ENCODE data around the gene FBLN1. TPM values are rescaled to one million over a fixed set of nuclear protein-coding genes. Genes with fewer than 3 reads are reported as not detected.

FBLN1 gene
- total and polyA plus RNA-seq, 2 of the 13 experiments (the other 11 are each of a cell fraction or from before 2014, with no cell fraction given), result 37.3 to 103 TPM

DNA sequence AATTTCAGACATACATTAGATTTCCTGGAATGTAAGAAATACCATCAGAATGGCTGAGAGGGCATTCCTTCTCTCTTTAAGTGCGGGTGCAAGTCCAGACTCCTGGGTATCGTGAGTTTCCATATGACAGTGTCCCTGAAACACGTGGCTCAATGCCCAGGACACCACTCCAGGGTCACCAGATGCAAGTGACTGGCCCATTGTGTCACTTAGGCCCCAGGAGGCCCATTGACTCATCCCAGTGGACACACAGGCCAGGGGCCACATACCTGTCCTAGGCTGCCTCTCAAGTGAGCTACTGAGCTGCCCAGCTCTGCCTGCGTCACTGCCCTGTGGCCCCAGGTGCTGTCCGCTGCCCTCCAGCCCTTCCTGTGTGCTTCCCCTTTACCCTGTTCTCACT, 18.5 kb downstream of the FBLN1 start (continued):
- TF ChIP-seq SAP130 (CRISPR knock-in tag; IDR thresholded peaks at IDR 0.05; ENCODE audit: low read depth), result 0 out of 2 replicates have a peak, but pooled peaks have one; percentile 11

DNA sequence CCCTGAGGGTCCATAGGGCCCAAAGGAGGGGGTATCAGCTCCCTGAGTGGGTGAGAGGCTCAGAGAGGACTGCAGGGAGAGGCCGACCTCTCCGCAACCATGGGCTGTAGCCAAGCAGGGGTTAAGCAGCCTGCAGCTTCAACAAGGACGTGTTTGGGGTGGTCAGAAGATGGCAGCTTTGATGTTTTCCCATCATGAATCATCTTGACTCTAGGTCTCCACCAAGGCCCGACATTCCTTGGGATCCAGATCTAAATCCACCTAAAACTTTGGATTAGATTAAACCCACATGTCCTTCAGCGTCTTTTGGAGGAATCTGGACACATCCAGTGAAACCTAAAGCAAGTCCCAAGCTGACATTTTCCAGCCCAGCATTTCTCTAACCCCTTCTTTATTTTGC, 19.8 kb downstream of the FBLN1 start:
- Histone ChIP-seq H3K27ac (ENCODE audit: extremely low read length, insufficient read depth, low read length) (no peak overlapping the region), H3K4me1 (ENCODE audit: insufficient read depth, low read length) (no peaks in the 10 kb centered on the region), H3K36me3 (replicated peaks in 1 of 2; ENCODE audit: control insufficient read depth in 1 of 2, insufficient read depth in 2 of 2, low read length in 2 of 2) (peaks cover 29 to 56% of the 10 kb centered on the region in 2 experiments; a peak in 4 of 5 replicates), H3K9me3 (ENCODE audit: low read length) (no peaks in the 10 kb centered on the region), H3K4me3 (replicated peaks in 1 of 3; ENCODE audit: insufficient read depth in 1 of 3, low read depth in 2 of 3, low read length in 3 of 3) (no peak overlapping the region), H3K4me2 (ENCODE audit: low read depth, low read length) (no peak overlapping the region), H3K9ac (ENCODE audit: insufficient read depth, low read depth, low read length) (no peak overlapping the region), H3K27me3 (ENCODE audit: control insufficient read depth in 1 of 2, insufficient read depth in 2 of 2, low read length in 2 of 2) (no peaks in the 10 kb centered on the region), H4K20me1 (ENCODE audit: insufficient read depth, low read length) (no peaks in the 10 kb centered on the region), H2AFZ (ENCODE audit: low read length) (no peak overlapping the region), H3K79me2 (ENCODE audit: insufficient read depth, low read length) (no peaks in the 10 kb centered on the region)
- in situ Hi-C loops (cut with HindIII; ENCODE audit: extremely low pct_ligation_motif_present, low pct_unique_long_range_greater_than_20kb), result no loop called here
- WGBS (ENCODE audit: low lambda C conversion rate), result 67% methylated on average over 3 of the region's 5 CpGs
- ChIA-PET CTCF (ENCODE audit: low intra/inter-chr PET ratio, low total read pairs) (no interaction called here), POLR2A (no interaction called here)
- intact Hi-C loops (cut with micrococcal nuclease; ENCODE audit: unreplicated experiment), result no loop called here
- FAIRE-seq, result no peak
- BruUV-seq (replicated peaks), result no TSS peak
- no peak for ATAC-seq
- DNase-seq (ENCODE audit: low spot score), result no peak
- no peak for TF ChIP-seq HNRNPLL (IDR thresholded peaks at IDR 0.05; ENCODE audit: low read depth, low read length, poor library complexity, severe bottlenecking)
- TF ChIP-seq SMAD1 (CRISPR knock-in tag; IDR thresholded peaks at IDR 0.05; ENCODE audit: borderline replicate concordance, low read depth), result no peak
- TF ChIP-seq RXRB (CRISPR knock-in tag; IDR thresholded peaks at IDR 0.05; ENCODE audit: borderline replicate concordance), result no peak
- TF ChIP-seq, protein P1, sequence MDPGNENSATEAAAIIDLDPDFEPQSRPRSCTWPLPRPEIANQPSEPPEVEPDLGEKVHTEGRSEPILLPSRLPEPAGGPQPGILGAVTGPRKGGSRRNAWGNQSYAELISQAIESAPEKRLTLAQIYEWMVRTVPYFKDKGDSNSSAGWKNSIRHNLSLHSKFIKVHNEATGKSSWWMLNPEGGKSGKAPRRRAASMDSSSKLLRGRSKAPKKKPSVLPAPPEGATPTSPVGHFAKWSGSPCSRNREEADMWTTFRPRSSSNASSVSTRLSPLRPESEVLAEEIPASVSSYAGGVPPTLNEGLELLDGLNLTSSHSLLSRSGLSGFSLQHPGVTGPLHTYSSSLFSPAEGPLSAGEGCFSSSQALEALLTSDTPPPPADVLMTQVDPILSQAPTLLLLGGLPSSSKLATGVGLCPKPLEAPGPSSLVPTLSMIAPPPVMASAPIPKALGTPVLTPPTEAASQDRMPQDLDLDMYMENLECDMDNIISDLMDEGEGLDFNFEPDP (CRISPR knock-in tag; conservative IDR thresholded peaks at IDR 0.05), result no peak
- no peak for TF ChIP-seq ZNF564 (CRISPR knock-in tag; IDR thresholded peaks at IDR 0.05)
- TF ChIP-seq, protein P2, sequence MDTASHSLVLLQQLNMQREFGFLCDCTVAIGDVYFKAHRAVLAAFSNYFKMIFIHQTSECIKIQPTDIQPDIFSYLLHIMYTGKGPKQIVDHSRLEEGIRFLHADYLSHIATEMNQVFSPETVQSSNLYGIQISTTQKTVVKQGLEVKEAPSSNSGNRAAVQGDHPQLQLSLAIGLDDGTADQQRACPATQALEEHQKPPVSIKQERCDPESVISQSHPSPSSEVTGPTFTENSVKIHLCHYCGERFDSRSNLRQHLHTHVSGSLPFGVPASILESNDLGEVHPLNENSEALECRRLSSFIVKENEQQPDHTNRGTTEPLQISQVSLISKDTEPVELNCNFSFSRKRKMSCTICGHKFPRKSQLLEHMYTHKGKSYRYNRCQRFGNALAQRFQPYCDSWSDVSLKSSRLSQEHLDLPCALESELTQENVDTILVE (CRISPR knock-in tag; IDR thresholded peaks at IDR 0.05), result no peak
- TF ChIP-seq PPARG (CRISPR knock-in tag; conservative IDR thresholded peaks at IDR 0.05), result no peak
- no peak for TF ChIP-seq ZNF24 (IDR thresholded peaks at IDR 0.05)
- no peak for TF ChIP-seq SAFB2 (CRISPR knock-in tag; IDR thresholded peaks at IDR 0.05; ENCODE audit: borderline replicate concordance, low read depth)
- TF ChIP-seq ZNF780A (CRISPR knock-in tag; IDR thresholded peaks at IDR 0.05), result no peak
- no peak for TF ChIP-seq ZNF605 (CRISPR knock-in tag; IDR thresholded peaks at IDR 0.05)

Measured in HepG2 (cell line).